ENCODE results near the gene JPH3.

GRCh38 chr16:87689956-87690465 lies 87.7 kb downstream of the JPH3 start:
- no peak for TF ChIP-seq CTCF (IDR thresholded peaks at IDR 0.05)
- no peak for TF ChIP-seq POLR2A (IDR thresholded peaks at IDR 0.05)
